Measurements from ENCODE around the gene PDLIM4.

PDLIM4 gene

GRCh38 chr5:132297211-132297940 lies 39.9 kb downstream of the PDLIM4 start:
- H3K4me2 ChIP-seq (ENCODE audit: low read length), result no peak overlapping the region
- no peak overlapping the region for H3K9ac ChIP-seq (ENCODE audit: low read depth, low read length)
- no peak overlapping the region for H3K4me3 ChIP-seq (ENCODE audit: low read length)

DNA sequence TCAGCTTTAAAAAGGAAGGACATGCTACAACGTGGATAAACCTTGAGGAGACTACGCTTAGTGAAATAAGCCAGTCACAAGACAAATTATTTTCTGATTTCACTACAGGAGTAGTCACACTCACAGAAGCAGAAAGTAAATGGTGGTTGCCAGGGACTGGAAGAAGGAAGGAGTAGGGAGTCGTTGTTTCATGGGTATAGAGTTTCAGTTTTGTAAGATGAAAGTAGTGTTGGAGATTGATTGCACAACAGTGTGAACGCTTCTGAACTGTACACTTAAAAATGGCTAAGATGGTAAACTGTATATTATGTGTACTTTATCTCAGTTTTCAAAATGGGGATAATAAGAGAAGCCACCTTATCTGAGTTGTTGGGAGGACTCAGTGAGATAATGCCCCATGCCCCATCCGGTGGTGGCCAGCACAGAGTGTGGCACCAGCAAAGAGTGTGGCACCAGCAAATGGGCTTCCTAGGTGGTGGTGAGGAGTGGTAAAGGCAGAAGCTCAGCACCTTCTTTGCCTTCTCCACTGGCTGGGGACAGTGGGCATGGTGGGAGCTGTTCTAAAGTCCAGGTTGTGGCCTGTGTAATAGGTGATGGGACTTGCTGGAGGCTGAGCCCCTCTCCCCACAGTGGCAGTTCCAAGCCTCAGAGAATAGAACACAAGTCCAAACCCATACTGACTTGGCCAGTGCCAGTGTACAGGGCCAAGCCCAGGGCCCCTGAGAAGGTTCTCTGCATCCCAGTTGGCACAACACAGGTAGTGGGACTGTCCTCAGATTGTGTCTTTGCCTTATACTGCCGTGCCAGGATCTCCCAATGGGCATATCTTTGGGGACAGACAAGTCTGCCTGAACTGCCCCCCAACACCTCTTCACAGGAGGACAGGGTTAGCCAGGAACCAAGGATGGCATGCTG lies 41.1 kb downstream of the PDLIM4 start:
- Histone ChIP-seq H3K4me2 (ENCODE audit: low read length) (peak overlapping the region; percentile 0), H3K36me3 (ENCODE audit: insufficient read depth, low read length) (no peaks in the 10 kb centered on the region), H3K4me3 (ENCODE audit: low read length) (no peak overlapping the region)

More at GRCh38 chr5:132297211-132297940, 39.9 kb downstream of the PDLIM4 start:
- H3K27me3 ChIP-seq (ENCODE audit: control insufficient read depth, insufficient read depth, low read length), result no peaks in the 10 kb centered on the region
- H3K4me1 ChIP-seq (ENCODE audit: control insufficient read depth, insufficient read depth, low read length), result peaks cover 26% of the 10 kb centered on the region
- no peaks in the 10 kb centered on the region for H3K9me3 ChIP-seq (replicated peaks; ENCODE audit: low read length)
- H3K36me3 ChIP-seq (ENCODE audit: insufficient read depth, low read length), result no peaks in the 10 kb centered on the region

DNA sequence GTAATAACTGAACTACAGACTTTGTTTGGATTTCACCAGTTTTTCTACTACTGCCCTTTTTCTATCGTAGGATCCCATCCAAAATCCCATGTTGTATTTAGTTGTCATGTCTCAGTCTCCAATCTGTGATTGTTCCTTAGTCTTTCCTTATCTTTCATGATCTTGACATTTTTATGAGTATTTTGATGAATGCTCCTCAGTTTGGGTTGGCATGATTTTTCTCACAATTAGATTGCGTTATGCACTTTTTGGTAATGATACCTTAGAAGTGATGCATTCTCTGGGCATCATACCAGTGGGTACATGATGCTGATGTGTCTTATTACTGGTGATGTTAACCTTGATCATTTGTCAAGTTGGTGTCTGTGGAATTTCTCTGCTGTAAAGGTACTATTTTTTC lies 42.4 kb downstream of the PDLIM4 start:
- H3K9me3 ChIP-seq (replicated peaks; ENCODE audit: low read length), result no peaks in the 10 kb centered on the region
- H3K27me3 ChIP-seq (ENCODE audit: control insufficient read depth, insufficient read depth, low read length), result no peaks in the 10 kb centered on the region
- no peak overlapping the region for H3K4me3 ChIP-seq (ENCODE audit: low read length)
- H3K9ac ChIP-seq (ENCODE audit: low read depth, low read length), result no peak overlapping the region
- no peaks in the 10 kb centered on the region for H3K36me3 ChIP-seq (ENCODE audit: insufficient read depth, low read length)
- H3K4me1 ChIP-seq (ENCODE audit: control insufficient read depth, insufficient read depth, low read length), result peaks cover 17% of the 10 kb centered on the region
- H3K4me2 ChIP-seq (ENCODE audit: low read length), result no peak overlapping the region

More for the DNA sequence above, 41.1 kb downstream of the PDLIM4 start:
- Histone ChIP-seq H3K9ac (ENCODE audit: low read depth, low read length) (no peak overlapping the region), H3K27me3 (ENCODE audit: control insufficient read depth, insufficient read depth, low read length) (no peaks in the 10 kb centered on the region), H3K4me1 (ENCODE audit: control insufficient read depth, insufficient read depth, low read length) (peaks cover 17% of the 10 kb centered on the region), H3K9me3 (replicated peaks; ENCODE audit: low read length) (no peaks in the 10 kb centered on the region)

- H3K4me3 ChIP-seq (ENCODE audit: low read length), result no peak overlapping the region
- H3K36me3 ChIP-seq (ENCODE audit: insufficient read depth, low read length), result no peaks in the 10 kb centered on the region
- no peaks in the 10 kb centered on the region for H3K9me3 ChIP-seq (replicated peaks; ENCODE audit: low read length)
- peaks cover 11% of the 10 kb centered on the region for H3K4me1 ChIP-seq (ENCODE audit: control insufficient read depth, insufficient read depth, low read length)
- H3K4me2 ChIP-seq (ENCODE audit: low read length), result no peak overlapping the region
- H3K9ac ChIP-seq (ENCODE audit: low read depth, low read length), result no peak overlapping the region
- H3K27me3 ChIP-seq (ENCODE audit: control insufficient read depth, insufficient read depth, low read length), result no peaks in the 10 kb centered on the region
Measured at GRCh38 chr5:132300577-132301343, 43.3 kb downstream of the PDLIM4 start.

DNA sequence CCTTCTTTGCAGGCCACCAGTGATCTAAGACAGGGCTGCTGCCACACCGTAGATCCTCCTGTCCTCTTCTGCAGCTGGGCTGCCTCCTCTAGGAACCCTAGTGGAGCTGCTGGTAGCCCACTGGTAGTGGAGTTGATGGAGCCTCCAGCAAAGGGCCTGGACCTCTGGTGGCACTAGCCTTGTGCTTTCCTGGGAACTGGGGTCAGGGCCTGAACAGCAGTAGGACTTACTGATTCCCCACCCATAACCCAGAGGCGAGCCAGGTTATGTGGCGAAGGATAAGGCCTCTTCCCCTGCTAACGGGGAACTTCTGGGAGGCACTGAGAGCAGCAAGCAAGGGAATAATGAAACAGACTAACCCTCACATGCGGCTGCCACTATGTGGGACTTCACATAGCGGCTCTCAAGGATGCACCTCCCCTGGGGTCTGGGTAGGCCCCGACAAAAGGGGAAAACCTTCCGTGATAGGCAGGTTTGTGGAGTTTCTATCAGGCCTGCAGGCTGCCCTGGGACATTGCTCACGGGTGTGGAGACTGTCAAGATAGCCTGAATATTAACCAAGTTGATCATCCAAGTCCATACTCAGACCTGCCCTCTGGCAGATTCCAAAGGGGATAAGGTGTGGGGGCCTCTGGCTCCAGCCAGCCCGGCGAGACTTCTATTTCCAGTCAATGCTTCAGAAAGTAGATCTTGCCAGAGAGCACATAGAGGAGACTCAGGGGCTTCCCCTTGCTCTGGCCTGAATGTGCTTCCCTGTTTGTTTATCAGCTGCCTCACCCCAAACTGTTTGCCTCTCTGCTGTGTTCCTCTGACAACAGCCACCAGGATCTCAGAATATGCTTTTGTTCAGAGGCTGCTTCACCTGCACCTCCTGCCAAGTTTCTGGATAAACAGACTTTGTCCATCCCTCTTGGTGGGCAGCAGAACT lies 44.1 kb downstream of the PDLIM4 start:
- H3K4me2 ChIP-seq (ENCODE audit: low read length), result no peak overlapping the region
- H3K27me3 ChIP-seq (ENCODE audit: control insufficient read depth, insufficient read depth, low read length), result no peaks in the 10 kb centered on the region
- no peak overlapping the region for H3K4me3 ChIP-seq (ENCODE audit: low read length)
- no peak overlapping the region for H3K9ac ChIP-seq (ENCODE audit: low read depth, low read length)
- no peaks in the 10 kb centered on the region for H3K36me3 ChIP-seq (ENCODE audit: insufficient read depth, low read length)
- no peaks in the 10 kb centered on the region for H3K9me3 ChIP-seq (replicated peaks; ENCODE audit: low read length)
- peaks cover 2% of the 10 kb centered on the region for H3K4me1 ChIP-seq (ENCODE audit: control insufficient read depth, insufficient read depth, low read length)

DNA sequence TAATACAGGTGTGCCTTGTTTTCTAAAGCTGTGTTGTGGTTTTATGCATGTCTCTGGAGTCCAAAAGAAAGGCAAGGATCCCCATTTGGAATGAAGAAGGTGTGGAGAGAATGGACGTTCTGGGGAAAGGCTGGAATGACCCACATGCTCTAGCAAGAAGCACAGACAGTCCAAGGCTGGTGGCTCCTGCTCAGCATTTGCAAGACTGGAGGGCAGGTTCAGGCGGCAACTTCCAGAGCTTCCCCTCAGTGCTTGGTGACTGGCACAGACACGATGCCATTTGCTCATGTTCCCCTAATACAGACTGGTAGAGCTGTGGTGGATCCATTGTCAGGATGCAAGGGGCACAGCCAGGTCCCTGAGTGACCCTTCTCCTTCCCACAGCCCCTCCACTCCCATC lies 44.9 kb downstream of the PDLIM4 start:
- H3K9ac ChIP-seq (ENCODE audit: low read depth, low read length), result no peak overlapping the region

GRCh38 chr5:132303589-132303988 lies 46.1 kb downstream of the PDLIM4 start:
- Histone ChIP-seq H3K4me3 (ENCODE audit: low read length) (no peak overlapping the region), H3K36me3 (ENCODE audit: insufficient read depth, low read length) (no peaks in the 10 kb centered on the region), H3K27me3 (ENCODE audit: control insufficient read depth, insufficient read depth, low read length) (no peaks in the 10 kb centered on the region), H3K9ac (ENCODE audit: low read depth, low read length) (no peak overlapping the region), H3K4me2 (ENCODE audit: low read length) (no peak overlapping the region), H3K9me3 (replicated peaks; ENCODE audit: low read length) (no peaks in the 10 kb centered on the region), H3K4me1 (ENCODE audit: control insufficient read depth, insufficient read depth, low read length) (no peaks in the 10 kb centered on the region)

More for the DNA sequence above, 44.9 kb downstream of the PDLIM4 start:
- Histone ChIP-seq H3K36me3 (ENCODE audit: insufficient read depth, low read length) (no peaks in the 10 kb centered on the region), H3K9me3 (replicated peaks; ENCODE audit: low read length) (no peaks in the 10 kb centered on the region), H3K4me3 (ENCODE audit: low read length) (no peak overlapping the region), H3K4me2 (ENCODE audit: low read length) (no peak overlapping the region), H3K27me3 (ENCODE audit: control insufficient read depth, insufficient read depth, low read length) (no peaks in the 10 kb centered on the region), H3K4me1 (ENCODE audit: control insufficient read depth, insufficient read depth, low read length) (no peaks in the 10 kb centered on the region)

DNA sequence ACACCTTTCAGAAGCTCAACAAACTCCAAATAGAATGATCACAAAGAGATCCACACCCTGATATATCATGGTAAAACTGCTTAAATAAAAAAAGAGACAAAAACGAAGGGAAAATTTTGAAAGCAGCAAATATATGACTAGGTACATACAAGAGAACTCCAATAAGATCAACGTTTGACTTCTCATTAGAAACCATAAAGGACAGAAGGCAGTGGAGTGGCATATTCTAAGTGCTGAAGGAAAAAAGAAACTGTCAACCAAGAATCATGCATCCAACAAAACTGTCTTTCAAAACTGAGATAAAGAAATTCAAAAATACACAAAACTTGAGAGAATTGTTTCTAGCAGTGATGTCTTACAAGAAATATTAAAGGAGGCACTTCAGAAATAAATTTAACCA lies 47.9 kb downstream of the PDLIM4 start:
- H3K36me3 ChIP-seq (ENCODE audit: insufficient read depth, low read length), result no peaks in the 10 kb centered on the region
- no peaks in the 10 kb centered on the region for H3K9me3 ChIP-seq (replicated peaks; ENCODE audit: low read length)
- H3K27me3 ChIP-seq (ENCODE audit: control insufficient read depth, insufficient read depth, low read length), result no peaks in the 10 kb centered on the region
- H3K9ac ChIP-seq (ENCODE audit: low read depth, low read length), result no peak overlapping the region
- H3K4me1 ChIP-seq (ENCODE audit: control insufficient read depth, insufficient read depth, low read length), result peaks cover 6% of the 10 kb centered on the region
- no peak overlapping the region for H3K4me2 ChIP-seq (ENCODE audit: low read length)
- no peak overlapping the region for H3K4me3 ChIP-seq (ENCODE audit: low read length)

GRCh38 chr5:132308701-132309100 lies 51.2 kb downstream of the PDLIM4 start:
- H3K27me3 ChIP-seq (ENCODE audit: control insufficient read depth, insufficient read depth, low read length), result no peaks in the 10 kb centered on the region

GRCh38 chr5:132309679-132310078 lies 52.2 kb downstream of the PDLIM4 start:
- H3K4me2 ChIP-seq (ENCODE audit: low read length), result no peak overlapping the region
- H3K9me3 ChIP-seq (replicated peaks; ENCODE audit: low read length), result no peaks in the 10 kb centered on the region
- H3K36me3 ChIP-seq (ENCODE audit: insufficient read depth, low read length), result peaks cover 5% of the 10 kb centered on the region
- no peaks in the 10 kb centered on the region for H3K27me3 ChIP-seq (ENCODE audit: control insufficient read depth, insufficient read depth, low read length)
- no peak overlapping the region for H3K4me3 ChIP-seq (ENCODE audit: low read length)
- H3K9ac ChIP-seq (ENCODE audit: low read depth, low read length), result no peak overlapping the region
- peaks cover 16% of the 10 kb centered on the region for H3K4me1 ChIP-seq (ENCODE audit: control insufficient read depth, insufficient read depth, low read length)

More at GRCh38 chr5:132308701-132309100, 51.2 kb downstream of the PDLIM4 start:
- Histone ChIP-seq H3K9ac (ENCODE audit: low read depth, low read length) (no peak overlapping the region), H3K9me3 (replicated peaks; ENCODE audit: low read length) (no peaks in the 10 kb centered on the region), H3K36me3 (ENCODE audit: insufficient read depth, low read length) (no peaks in the 10 kb centered on the region), H3K4me1 (ENCODE audit: control insufficient read depth, insufficient read depth, low read length) (peaks cover 16% of the 10 kb centered on the region), H3K4me3 (ENCODE audit: low read length) (no peak overlapping the region), H3K4me2 (ENCODE audit: low read length) (no peak overlapping the region)
